Duodenal mucosa (tissue), 2 donors: Measurements from ENCODE around the gene FAH.

ENCODE experiments used
- H3K27ac ChIP-seq: one replicate; pipeline ENCODE4 v1.7.0; 2013; ENCODE audit warnings: low read depth, low read length
- H3K27me3 ChIP-seq, 2 donors: one replicate each; pipeline ENCODE4 v1.7.0; 2013; ENCODE audit warnings: low read length in 2 of 2, control low read depth in 1 of 2; ENCODE audit not compliant: insufficient read depth in 2 of 2, control insufficient read depth in 1 of 2
- H3K36me3 ChIP-seq, 2 donors: one replicate each; pipeline ENCODE4 v1.7.0; 2013; ENCODE audit warnings: low read length in 2 of 2, control low read depth in 1 of 2; ENCODE audit not compliant: insufficient read depth in 2 of 2, control insufficient read depth in 1 of 2
- H3K4me1 ChIP-seq, 2 donors: one replicate each; pipeline ENCODE4 v1.7.0; 2013; ENCODE audit warnings: low read length in 2 of 2, control low read depth in 1 of 2; ENCODE audit not compliant: insufficient read depth in 2 of 2, control insufficient read depth in 1 of 2
- H3K4me3 ChIP-seq, 2 donors: one replicate each; pipeline ENCODE4 v1.7.0; 2013; ENCODE audit warnings: low read length in 2 of 2, low read depth in 1 of 2
- H3K9ac ChIP-seq, 2 donors: one replicate each; pipeline ENCODE4 v1.7.0; 2013; ENCODE audit warnings: low read length in 2 of 2, low read depth in 1 of 2
- H3K9me3 ChIP-seq, 2 donors: one replicate each; pipeline ENCODE4 v1.7.0; 2013; ENCODE audit warnings: low read length in 2 of 2, control low read depth in 1 of 2; ENCODE audit not compliant: control insufficient read depth in 1 of 2

Gene FAH

DNA sequence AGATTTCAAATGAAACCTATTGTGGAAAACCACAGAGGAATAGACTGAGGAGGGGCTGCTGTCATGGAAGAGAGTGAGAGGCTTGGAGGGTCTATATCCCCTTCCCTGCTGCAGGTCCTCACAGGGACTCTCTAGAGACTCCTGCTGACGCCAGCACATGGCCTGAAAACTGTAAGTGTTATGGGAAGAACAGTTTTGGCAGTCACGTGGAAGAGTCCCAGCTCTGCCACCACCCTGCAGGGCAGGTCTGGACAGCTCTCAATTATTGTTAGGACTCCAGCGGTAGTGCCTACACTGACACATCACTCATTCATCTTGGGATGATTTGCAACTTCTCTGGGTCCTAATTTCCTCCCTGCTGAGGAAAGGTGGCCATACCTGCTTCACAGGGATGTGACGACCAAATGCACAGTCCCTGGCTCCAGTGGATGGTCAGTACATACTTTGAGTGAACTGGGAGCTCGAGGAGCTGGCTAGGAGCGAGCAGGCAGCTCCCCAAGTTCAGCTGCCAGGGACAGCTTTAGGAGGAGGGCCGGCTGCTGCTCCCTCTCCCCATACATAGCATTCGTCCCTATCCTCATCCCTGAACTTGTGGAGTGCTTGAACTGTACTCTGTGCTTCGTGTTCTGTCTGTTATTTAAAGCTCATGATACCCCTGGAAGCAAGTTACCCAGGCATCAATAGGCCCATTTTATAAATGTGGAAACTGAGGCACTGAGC, 50.0 kb downstream of the FAH start:
- H3K27ac ChIP-seq: no peak overlapping the region
- no peaks in the 10 kb centered on the region for H3K9me3 ChIP-seq
- H3K27me3 ChIP-seq: no peaks in the 10 kb centered on the region
- no peak overlapping the region for H3K9ac ChIP-seq
- H3K4me3 ChIP-seq: no peak overlapping the region
- no peaks in the 10 kb centered on the region for H3K36me3 ChIP-seq
- no peaks in the 10 kb centered on the region for H3K4me1 ChIP-seq

- Histone ChIP-seq H3K4me1 (no peaks in the 10 kb centered on the region), H3K9me3 (no peaks in the 10 kb centered on the region), H3K27ac (no peak overlapping the region), H3K36me3 (no peaks in the 10 kb centered on the region), H3K4me3 (no peak overlapping the region), H3K27me3 (no peaks in the 10 kb centered on the region), H3K9ac (no peak overlapping the region)
Observed at GRCh38 chr15:80203361-80203885, 50.6 kb downstream of the FAH start.

DNA sequence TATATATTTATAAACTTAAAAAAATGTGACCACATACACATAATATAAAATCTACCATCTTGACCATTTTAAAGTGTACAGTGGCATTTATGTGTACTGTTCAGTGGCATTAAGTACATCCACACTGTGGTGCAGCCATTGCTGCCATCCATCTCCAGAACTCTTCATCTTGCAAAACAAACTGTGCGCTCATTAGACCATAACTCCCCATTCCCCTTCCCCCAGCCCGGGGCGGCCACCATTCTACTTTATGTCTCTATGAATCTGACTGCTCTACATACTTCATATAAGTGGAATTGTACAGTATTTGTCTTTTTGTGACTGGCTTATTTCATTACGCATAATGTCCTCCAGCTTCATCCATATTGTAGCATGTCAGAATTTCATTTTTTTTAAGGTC, 51.4 kb downstream of the FAH start:
- H3K4me1 ChIP-seq: no peaks in the 10 kb centered on the region
- H3K27me3 ChIP-seq: peaks cover 0 to 2% of the 10 kb centered on the region in 2 donors
- no peaks in the 10 kb centered on the region for H3K36me3 ChIP-seq
- H3K4me3 ChIP-seq: no peak overlapping the region
- H3K9me3 ChIP-seq: no peaks in the 10 kb centered on the region
- H3K9ac ChIP-seq: no peak overlapping the region
- H3K27ac ChIP-seq: no peak overlapping the region

DNA sequence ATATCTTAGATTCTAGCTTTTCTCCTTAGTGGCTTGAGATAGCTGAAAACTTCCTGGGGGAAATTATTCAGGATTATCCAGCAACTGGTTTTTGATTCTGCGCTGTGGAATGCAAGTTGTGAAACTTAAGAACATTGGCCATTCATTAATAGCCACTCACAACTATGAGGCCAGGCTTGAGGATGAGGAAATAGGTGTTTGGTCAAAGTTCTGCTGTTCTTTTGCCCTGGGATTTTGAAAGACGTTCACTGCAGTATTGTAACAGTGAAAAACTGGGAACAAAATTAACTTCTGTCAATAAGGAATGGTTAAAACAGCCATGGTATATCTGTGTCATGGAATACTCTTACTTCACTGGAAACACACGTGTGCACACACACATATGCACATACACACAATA, 55.1 kb downstream of the FAH start:
- no peaks in the 10 kb centered on the region for H3K4me1 ChIP-seq
- H3K9me3 ChIP-seq: no peaks in the 10 kb centered on the region
- peaks cover 0 to 6% of the 10 kb centered on the region in 2 donors for H3K27me3 ChIP-seq
- H3K27ac ChIP-seq: no peak overlapping the region
- no peak overlapping the region for H3K4me3 ChIP-seq
- H3K36me3 ChIP-seq: no peaks in the 10 kb centered on the region
- no peak overlapping the region for H3K9ac ChIP-seq

DNA sequence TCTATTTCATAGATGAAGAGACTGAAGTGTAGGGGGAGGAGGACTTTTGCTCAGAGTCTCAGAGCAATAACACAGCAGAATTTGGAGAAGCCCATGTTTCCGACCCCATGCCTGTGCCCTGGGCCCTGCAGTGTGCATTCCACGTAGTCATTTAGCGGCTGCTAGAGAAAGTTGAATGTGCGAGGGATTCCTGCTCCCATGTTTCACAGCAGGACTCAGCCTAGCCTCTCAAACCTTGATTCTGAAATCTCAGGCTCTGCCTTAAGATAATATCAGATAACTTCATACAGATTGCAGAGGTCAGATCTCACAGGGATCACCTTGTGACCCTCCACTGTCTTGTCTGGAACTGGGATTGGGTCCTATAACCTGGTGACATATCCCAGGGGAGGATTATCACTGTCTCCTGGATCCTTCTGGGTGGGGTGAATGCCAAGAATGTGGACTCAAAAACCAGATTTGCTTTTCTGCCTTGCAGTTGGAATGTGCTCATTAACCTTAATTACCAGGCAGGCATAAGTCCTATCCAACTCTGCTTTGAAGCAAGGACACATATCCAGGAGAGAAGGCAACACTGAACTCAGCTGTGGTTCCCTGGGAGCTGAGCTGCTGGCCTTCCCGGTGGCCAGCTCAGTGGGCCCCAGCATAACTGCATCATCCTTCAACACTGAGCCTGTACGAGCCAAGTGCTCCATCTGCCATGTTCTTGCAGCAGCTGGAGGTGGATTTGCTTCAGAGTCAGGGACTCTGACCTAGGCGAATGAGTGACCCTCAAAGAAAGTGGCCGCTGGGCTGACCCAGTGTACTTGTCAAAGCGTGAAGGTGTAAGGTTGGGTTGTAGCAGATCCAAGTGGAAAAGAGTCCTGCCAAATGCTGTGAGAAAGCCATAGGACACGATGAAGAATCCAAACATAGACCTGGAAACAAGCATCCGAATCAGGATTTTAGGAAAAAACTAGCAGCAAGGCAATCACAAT, 56.2 kb downstream of the FAH start:
- no peak overlapping the region for H3K9ac ChIP-seq
- no peaks in the 10 kb centered on the region for H3K4me1 ChIP-seq
- no peaks in the 10 kb centered on the region for H3K36me3 ChIP-seq
- H3K4me3 ChIP-seq: no peak overlapping the region
- H3K27ac ChIP-seq: no peak overlapping the region
- peaks cover 0 to 6% of the 10 kb centered on the region in 2 donors for H3K27me3 ChIP-seq
- H3K9me3 ChIP-seq: no peaks in the 10 kb centered on the region

- Histone ChIP-seq H3K27ac (no peak overlapping the region), H3K9me3 (no peaks in the 10 kb centered on the region), H3K4me3 (no peak overlapping the region), H3K36me3 (no peaks in the 10 kb centered on the region), H3K4me1 (no peaks in the 10 kb centered on the region), H3K27me3 (peaks cover 0 to 6% of the 10 kb centered on the region in 2 donors), H3K9ac (no peak overlapping the region)
Observed at GRCh38 chr15:80210611-80211573, 58.1 kb downstream of the FAH start.

DNA sequence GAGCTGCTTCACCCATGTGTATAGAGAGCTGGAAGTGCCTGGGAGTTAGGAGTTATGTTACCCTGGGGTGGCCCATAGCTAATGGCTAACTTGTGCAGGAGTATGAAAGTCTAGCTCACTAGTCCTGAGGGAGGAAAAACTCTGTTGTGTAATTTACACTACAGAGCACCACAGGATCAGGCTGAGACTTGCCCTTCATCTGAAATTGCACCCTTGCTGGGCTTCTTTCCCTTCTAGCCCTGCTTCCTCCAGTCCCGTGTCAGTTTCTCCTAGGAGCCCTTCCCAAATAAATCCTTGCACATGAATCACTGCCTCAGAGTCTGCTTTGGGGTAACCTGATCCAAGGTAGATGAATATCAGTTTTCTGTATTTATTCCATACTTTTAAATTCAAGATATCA, 59.2 kb downstream of the FAH start:
- Histone ChIP-seq H3K27me3 (peaks cover 0 to 6% of the 10 kb centered on the region in 2 donors), H3K4me3 (no peak overlapping the region), H3K27ac (no peak overlapping the region), H3K9ac (no peak overlapping the region), H3K36me3 (no peaks in the 10 kb centered on the region), H3K4me1 (no peaks in the 10 kb centered on the region), H3K9me3 (no peaks in the 10 kb centered on the region)

DNA sequence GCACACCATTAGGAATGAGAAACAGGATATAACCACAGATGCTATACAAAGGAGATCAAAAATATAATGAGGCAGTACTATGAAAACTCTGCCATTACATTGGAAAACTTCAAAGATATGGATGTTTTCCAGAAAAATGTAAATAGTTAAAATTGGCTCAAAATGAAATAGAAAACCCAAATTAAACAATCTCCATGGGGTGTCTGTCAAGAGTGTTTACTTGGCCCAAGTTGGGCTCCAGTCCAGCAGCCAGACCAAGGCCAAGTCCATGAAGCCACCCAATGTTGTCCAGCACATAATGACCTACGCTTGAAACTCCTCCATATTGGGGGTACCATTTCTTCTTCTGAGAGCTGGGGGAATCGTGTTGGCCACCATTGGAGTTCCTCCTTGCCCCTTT, 62.1 kb downstream of the FAH start:
- no peak overlapping the region for H3K4me3 ChIP-seq
- no peak overlapping the region for H3K27ac ChIP-seq
- H3K4me1 ChIP-seq: no peaks in the 10 kb centered on the region
- no peaks in the 10 kb centered on the region for H3K9me3 ChIP-seq
- no peak overlapping the region for H3K9ac ChIP-seq
- H3K36me3 ChIP-seq: no peaks in the 10 kb centered on the region
- no peaks in the 10 kb centered on the region for H3K27me3 ChIP-seq

DNA sequence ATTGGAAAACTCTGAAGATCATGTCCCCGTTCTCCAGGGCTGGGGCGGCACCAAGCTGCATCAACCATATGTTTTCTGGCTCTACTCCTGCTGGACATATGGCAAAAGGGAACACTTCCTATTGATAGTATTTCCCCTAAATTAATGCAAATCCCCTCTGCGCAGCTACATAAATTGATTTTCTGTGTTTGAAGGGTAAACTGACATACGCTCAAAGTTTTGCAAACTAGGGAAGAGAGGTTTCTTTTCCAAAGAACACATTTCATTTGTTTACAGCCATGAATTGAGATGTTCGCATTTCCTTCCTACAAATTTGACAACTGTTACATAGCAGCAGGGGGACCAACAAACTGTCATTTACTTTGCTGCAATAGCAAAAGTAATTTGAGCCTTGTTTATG, 63.3 kb downstream of the FAH start:
- H3K27me3 ChIP-seq: no peaks in the 10 kb centered on the region
- no peak overlapping the region for H3K4me3 ChIP-seq
- no peak overlapping the region for H3K9ac ChIP-seq
- no peaks in the 10 kb centered on the region for H3K9me3 ChIP-seq
- no peak overlapping the region for H3K27ac ChIP-seq
- H3K36me3 ChIP-seq: no peaks in the 10 kb centered on the region
- H3K4me1 ChIP-seq: no peaks in the 10 kb centered on the region
